NB4 (cell line): Measurements from ENCODE around the gene ARIH2.

ENCODE experiments used
- MYC ChIP-seq: IDR thresholded peaks from 2 replicates; pipeline ENCODE4 v1.6.1; 2011; ENCODE audit warnings: low read depth, low read length
- POLR2A ChIP-seq: IDR thresholded peaks from 2 replicates; pipeline ENCODE4 v1.6.1; 2011; ENCODE audit warnings: mild to moderate bottlenecking; ENCODE audit not compliant: insufficient read length; ENCODE audit errors: extremely low read depth
- TF ChIP-seq, protein P1 (sequence below): IDR thresholded peaks from one replicate; pipeline ENCODE4 v1.5.1; 2012; ENCODE audit warnings: low read depth, low read length

DNA sequence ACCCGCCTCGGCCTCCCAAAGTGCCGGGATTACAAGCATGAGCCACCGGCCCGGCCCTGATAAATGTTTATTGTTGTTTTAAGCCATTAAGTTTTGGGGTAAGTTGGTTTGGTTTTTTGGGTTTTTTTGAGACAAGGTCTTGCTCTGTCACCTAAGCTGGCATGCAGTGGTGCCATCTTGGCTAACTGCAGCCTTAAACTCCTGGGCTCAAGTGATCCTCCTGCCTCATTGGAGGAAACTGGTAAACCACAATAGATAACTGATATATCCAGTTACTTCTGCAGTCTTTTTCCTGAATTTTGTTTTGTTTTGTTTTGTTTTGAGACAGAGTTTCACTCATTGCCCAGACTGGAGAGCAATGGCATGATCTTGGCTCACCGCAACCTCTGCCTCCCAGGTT lies 24.1 kb upstream of the ARIH2 start:
- TF ChIP-seq, protein P1, sequence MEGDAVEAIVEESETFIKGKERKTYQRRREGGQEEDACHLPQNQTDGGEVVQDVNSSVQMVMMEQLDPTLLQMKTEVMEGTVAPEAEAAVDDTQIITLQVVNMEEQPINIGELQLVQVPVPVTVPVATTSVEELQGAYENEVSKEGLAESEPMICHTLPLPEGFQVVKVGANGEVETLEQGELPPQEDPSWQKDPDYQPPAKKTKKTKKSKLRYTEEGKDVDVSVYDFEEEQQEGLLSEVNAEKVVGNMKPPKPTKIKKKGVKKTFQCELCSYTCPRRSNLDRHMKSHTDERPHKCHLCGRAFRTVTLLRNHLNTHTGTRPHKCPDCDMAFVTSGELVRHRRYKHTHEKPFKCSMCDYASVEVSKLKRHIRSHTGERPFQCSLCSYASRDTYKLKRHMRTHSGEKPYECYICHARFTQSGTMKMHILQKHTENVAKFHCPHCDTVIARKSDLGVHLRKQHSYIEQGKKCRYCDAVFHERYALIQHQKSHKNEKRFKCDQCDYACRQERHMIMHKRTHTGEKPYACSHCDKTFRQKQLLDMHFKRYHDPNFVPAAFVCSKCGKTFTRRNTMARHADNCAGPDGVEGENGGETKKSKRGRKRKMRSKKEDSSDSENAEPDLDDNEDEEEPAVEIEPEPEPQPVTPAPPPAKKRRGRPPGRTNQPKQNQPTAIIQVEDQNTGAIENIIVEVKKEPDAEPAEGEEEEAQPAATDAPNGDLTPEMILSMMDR: no peak
- TF ChIP-seq POLR2A (no peak), MYC (no peak)
